ENCODE measurements around the gene PTPRA. TPM values are rescaled to one million over a fixed set of nuclear protein-coding genes. Genes with fewer than 3 reads are reported as not detected.
A peak's percentile ranks its signal among the peaks of the same experiment; 100 is the strongest.
"Not testable (repeated sequence)": the region's sequence is repeated elsewhere in the genome, so short reads cannot be mapped to it uniquely, and the experiment has no call there.

The PTPRA gene
- total and polyA plus RNA-seq, 3 experiments from 2014 or later, result 51.6 to 57.8 (median 56.9) TPM

- Mint-ChIP-seq H3K27ac (peak overlapping the region in 2 of 8 donors; percentile 43 to 61), H3K36me3 (peaks cover 5 to 64% (median 11%) of the 10 kb centered on the region in 3 donors), H3K4me1 (no peaks in the 10 kb centered on the region), H3K4me3 (no peak overlapping the region), H3K27me3 (no peaks in the 10 kb centered on the region), H3K9me3 (no peaks in the 10 kb centered on the region)
- no peak for DNase-seq
- H3K27me3 ChIP-seq (ENCODE audit: insufficient read depth, low read length, poor library complexity, severe bottlenecking), result no peaks in the 10 kb centered on the region
- CTCF ChIA-PET, result no interaction called here
- no peaks in the 10 kb centered on the region for H3K9me3 ChIP-seq (ENCODE audit: low read length)
- POLR2A ChIA-PET, result interaction anchor here (0.7 kb wide), 1 partner anchor 67 kb away, joined by 4 read pairs; no protein-coding TSS in a partner anchor
- H3K36me3 ChIP-seq (ENCODE audit: insufficient read depth, low read length), result peaks cover 16% of the 10 kb centered on the region
- no peak overlapping the region for H3K4me3 ChIP-seq (ENCODE audit: low read length)
- no peak overlapping the region for H3K27ac ChIP-seq (ENCODE audit: low read depth, low read length)
- no peaks in the 10 kb centered on the region for H3K4me1 ChIP-seq (ENCODE audit: insufficient read depth, low read length)
These were observed 141.4 kb downstream of the PTPRA start for GRCh38 chr20:3014662-3015061.

GRCh38 chr20:3015302-3015701 is 142.0 kb downstream of the PTPRA start:
- DNase-seq; H3K27me3 Mint-ChIP-seq; H3K9me3 Mint-ChIP-seq; H3K4me1 Mint-ChIP-seq; H3K9me3 ChIP-seq (ENCODE audit: low read length); CTCF ChIA-PET; H3K27me3 ChIP-seq (ENCODE audit: insufficient read depth, low read length, poor library complexity, severe bottlenecking); H3K4me3 Mint-ChIP-seq; H3K4me1 ChIP-seq (ENCODE audit: insufficient read depth, low read length); H3K4me3 ChIP-seq (ENCODE audit: low read length); H3K27ac ChIP-seq (ENCODE audit: low read depth, low read length): not testable (repeated sequence)
- H3K27ac Mint-ChIP-seq, result peak overlapping the region in 1 of 8 donors; percentile 70
- POLR2A ChIA-PET, result interaction anchor here (0.7 kb wide), 1 partner anchor 67 kb away, joined by 4 read pairs; no protein-coding TSS in a partner anchor
- H3K36me3 Mint-ChIP-seq, result peaks cover 5 to 62% (median 11%) of the 10 kb centered on the region in 3 donors
- peaks cover 16% of the 10 kb centered on the region for H3K36me3 ChIP-seq (ENCODE audit: insufficient read depth, low read length)

- Histone ChIP-seq H3K4me3 (ENCODE audit: low read length) (no peak overlapping the region), H3K27me3 (ENCODE audit: insufficient read depth, low read length, poor library complexity, severe bottlenecking) (no peaks in the 10 kb centered on the region), H3K27ac (ENCODE audit: low read depth, low read length) (no peak overlapping the region), H3K36me3 (ENCODE audit: insufficient read depth, low read length) (peaks cover 30% of the 10 kb centered on the region), H3K9me3 (ENCODE audit: low read length) (no peaks in the 10 kb centered on the region), H3K4me1 (ENCODE audit: insufficient read depth, low read length) (no peaks in the 10 kb centered on the region)
- no peak for DNase-seq
- H3K27ac Mint-ChIP-seq, result peak overlapping the region in 1 of 8 donors; percentile 71
- no peak overlapping the region for H3K4me3 Mint-ChIP-seq
- POLR2A ChIA-PET, result no interaction called here
- no peaks in the 10 kb centered on the region for H3K27me3 Mint-ChIP-seq
- H3K4me1 Mint-ChIP-seq, result no peaks in the 10 kb centered on the region
- no peaks in the 10 kb centered on the region for H3K9me3 Mint-ChIP-seq
- H3K36me3 Mint-ChIP-seq, result peaks cover 14 to 80% (median 20%) of the 10 kb centered on the region in 3 donors
- CTCF ChIA-PET, result no interaction called here
These were observed 148.0 kb downstream of the PTPRA start for GRCh38 chr20:3021327-3021726.

- Mint-ChIP-seq H3K27me3 (no peaks in the 10 kb centered on the region), H3K9me3 (no peaks in the 10 kb centered on the region), H3K36me3 (peaks cover 14 to 82% (median 18%) of the 10 kb centered on the region in 3 donors), H3K27ac (peak overlapping the region in 4 of 8 donors; percentile 22 to 77 (median 46)), H3K4me3 (no peak overlapping the region), H3K4me1 (no peaks in the 10 kb centered on the region)
- peaks cover 32% of the 10 kb centered on the region for H3K36me3 ChIP-seq (ENCODE audit: insufficient read depth, low read length)
- no peak for DNase-seq
- H3K9me3 ChIP-seq (ENCODE audit: low read length), result no peaks in the 10 kb centered on the region
- no peaks in the 10 kb centered on the region for H3K4me1 ChIP-seq (ENCODE audit: insufficient read depth, low read length)
- H3K4me3 ChIP-seq (ENCODE audit: low read length), result no peak overlapping the region
- POLR2A ChIA-PET, result no interaction called here
- H3K27me3 ChIP-seq (ENCODE audit: insufficient read depth, low read length, poor library complexity, severe bottlenecking), result no peaks in the 10 kb centered on the region
- no peak overlapping the region for H3K27ac ChIP-seq (ENCODE audit: low read depth, low read length)
- CTCF ChIA-PET, result no interaction called here
These were observed 148.5 kb downstream of the PTPRA start for GRCh38 chr20:3021777-3022176.

- H3K27me3 Mint-ChIP-seq; H3K9me3 Mint-ChIP-seq; DNase-seq; H3K4me1 Mint-ChIP-seq; H3K4me3 ChIP-seq (ENCODE audit: low read length); CTCF ChIA-PET; H3K4me1 ChIP-seq (ENCODE audit: insufficient read depth, low read length); H3K4me3 Mint-ChIP-seq; H3K27me3 ChIP-seq (ENCODE audit: insufficient read depth, low read length, poor library complexity, severe bottlenecking); POLR2A ChIA-PET; H3K9me3 ChIP-seq (ENCODE audit: low read length); H3K27ac ChIP-seq (ENCODE audit: low read depth, low read length): not testable (repeated sequence)
- H3K36me3 Mint-ChIP-seq, result peaks cover 9 to 82% (median 22%) of the 10 kb centered on the region in 3 donors
- peaks cover 35% of the 10 kb centered on the region for H3K36me3 ChIP-seq (ENCODE audit: insufficient read depth, low read length)
- peak overlapping the region in 3 of 8 donors; percentile 1 to 56 (median 55) for H3K27ac Mint-ChIP-seq
These were observed 149.5 kb downstream of the PTPRA start for GRCh38 chr20:3022559-3023490.

- ChIA-PET POLR2A (no interaction called here), CTCF (no interaction called here)
- H3K27ac ChIP-seq (ENCODE audit: low read depth, low read length), result no peak overlapping the region
- H3K36me3 ChIP-seq (ENCODE audit: insufficient read depth, low read length), result peaks cover 27% of the 10 kb centered on the region
- H3K9me3 Mint-ChIP-seq, result no peaks in the 10 kb centered on the region
- H3K9me3 ChIP-seq (ENCODE audit: low read length), result no peaks in the 10 kb centered on the region
- H3K36me3 Mint-ChIP-seq, result peaks cover 9 to 68% (median 18%) of the 10 kb centered on the region in 3 donors
- no peak overlapping the region for H3K4me3 ChIP-seq (ENCODE audit: low read length)
- no peaks in the 10 kb centered on the region for H3K4me1 Mint-ChIP-seq
- H3K27me3 Mint-ChIP-seq, result no peaks in the 10 kb centered on the region
- no peak for DNase-seq
- H3K4me3 Mint-ChIP-seq, result no peak overlapping the region
- H3K4me1 ChIP-seq (ENCODE audit: insufficient read depth, low read length), result no peaks in the 10 kb centered on the region
- H3K27ac Mint-ChIP-seq, result peak overlapping the region in 2 of 8 donors; percentile 4 to 61
- H3K27me3 ChIP-seq (ENCODE audit: insufficient read depth, low read length, poor library complexity, severe bottlenecking), result no peaks in the 10 kb centered on the region
These were observed 154.7 kb downstream of the PTPRA start for GRCh38 chr20:3027987-3028386.

GRCh38 chr20:3031524-3032147 is 158.4 kb downstream of the PTPRA start:
- Mint-ChIP-seq H3K9me3 (no peaks in the 10 kb centered on the region), H3K27ac (no peak overlapping the region), H3K36me3 (peaks cover 0 to 63% (median 17%) of the 10 kb centered on the region in 3 donors), H3K4me3 (no peak overlapping the region), H3K27me3 (peaks cover 0 to 2% of the 10 kb centered on the region in 2 donors), H3K4me1 (no peaks in the 10 kb centered on the region)
- H3K4me1 ChIP-seq (ENCODE audit: insufficient read depth, low read length), result no peaks in the 10 kb centered on the region
- ChIA-PET POLR2A (no interaction called here), CTCF (no interaction called here)
- H3K36me3 ChIP-seq (ENCODE audit: insufficient read depth, low read length), result peaks cover 41% of the 10 kb centered on the region
- H3K9me3 ChIP-seq (ENCODE audit: low read length), result no peaks in the 10 kb centered on the region
- no peak for DNase-seq
- no peaks in the 10 kb centered on the region for H3K27me3 ChIP-seq (ENCODE audit: insufficient read depth, low read length, poor library complexity, severe bottlenecking)
- H3K27ac ChIP-seq (ENCODE audit: low read depth, low read length), result no peak overlapping the region
- H3K4me3 ChIP-seq (ENCODE audit: low read length), result no peak overlapping the region

GRCh38 chr20:3032624-3033023 is 159.3 kb downstream of the PTPRA start:
- Histone ChIP-seq H3K4me1 (ENCODE audit: insufficient read depth, low read length) (no peaks in the 10 kb centered on the region), H3K27me3 (ENCODE audit: insufficient read depth, low read length, poor library complexity, severe bottlenecking) (no peaks in the 10 kb centered on the region), H3K9me3 (ENCODE audit: low read length) (no peaks in the 10 kb centered on the region), H3K27ac (ENCODE audit: low read depth, low read length) (no peak overlapping the region), H3K36me3 (ENCODE audit: insufficient read depth, low read length) (peaks cover 41% of the 10 kb centered on the region), H3K4me3 (ENCODE audit: low read length) (no peak overlapping the region)
- Mint-ChIP-seq H3K4me3 (no peak overlapping the region), H3K9me3 (no peaks in the 10 kb centered on the region), H3K4me1 (no peaks in the 10 kb centered on the region), H3K27ac (no peak overlapping the region), H3K27me3 (peaks cover 0 to 2% of the 10 kb centered on the region in 2 donors), H3K36me3 (peaks cover 0 to 63% (median 10%) of the 10 kb centered on the region in 3 donors)
- DNase-seq, result no peak
- POLR2A ChIA-PET, result no interaction called here
- CTCF ChIA-PET, result no interaction called here

Measured in CD8-positive, alpha-beta memory T cell (primary cell).